OCI-LY7 (cell line): Measurements from ENCODE around the gene LRIF1. TPM values are rescaled to one million over a fixed set of nuclear protein-coding genes. Genes with fewer than 3 reads are reported as not detected.
A peak's percentile ranks its signal among the peaks of the same experiment; 100 is the strongest.

ENCODE experiments used
- BruUV-seq: library from RNA; stranded (reverse); fragments of 400-500 nt; replicated peaks from 2 replicates; lab custom pipeline; 2021; lab: Mats Ljungman, UMichigan
- CTCF ChIA-PET: fragments of 300-600 bp; sonication (Branson Sonifier 250); formaldehyde crosslinking; loops from one replicate; lab custom pipeline; 2022; ENCODE audit warnings: antibody characterized with exemption; ENCODE audit not compliant: unreplicated experiment; lab: Charles Lee
- POLR2A ChIA-PET: fragments of 300-600 bp; sonication (Branson Sonifier 250); formaldehyde crosslinking; loops from one replicate; lab custom pipeline; 2022; ENCODE audit warnings: antibody characterized with exemption; lab: Charles Lee
- DNase-seq: peaks from one replicate; pipeline ENCODE4 v3.0.0-alpha.2; 2015; ENCODE audit warnings: low spot score
- H2AFZ ChIP-seq: fragments of 200-600 bp; sonication (generic), shearing (Covaris generic); 2 replicates; pipeline ENCODE4 v1.6.1; 2014; ENCODE audit warnings: mild to moderate bottlenecking, antibody characterized with exemption, low read length, moderate library complexity
- H3K27ac ChIP-seq: fragments of 200-600 bp; sonication (generic); 2 replicates; pipeline ENCODE4 v1.5.1; 2014; ENCODE audit warnings: mixed run types, low read depth, mild to moderate bottlenecking, moderate library complexity, low read length, inconsistent platforms; ENCODE audit not compliant: poor library complexity, severe bottlenecking
- H3K36me3 ChIP-seq: fragments of 200-600 bp; sonication (generic); 2 replicates; pipeline ENCODE4 v1.6.1; 2014; ENCODE audit warnings: mild to moderate bottlenecking, antibody characterized with exemption, low read length, moderate library complexity, mixed read lengths; ENCODE audit not compliant: insufficient read depth
- H3K4me1 ChIP-seq: fragments of 200-600 bp; sonication (generic); 2 replicates; pipeline ENCODE4 v1.5.1; 2014; ENCODE audit warnings: mild to moderate bottlenecking, low read length; ENCODE audit not compliant: insufficient read depth, poor library complexity, severe bottlenecking
- H3K4me2 ChIP-seq: fragments of 200-600 bp; sonication (generic); 2 replicates; pipeline ENCODE4 v1.6.1; 2014; ENCODE audit warnings: mild to moderate bottlenecking, low read length
- H3K4me3 ChIP-seq: fragments of 200-600 bp; sonication (generic); 2 replicates; pipeline ENCODE4 v1.5.1; 2014; ENCODE audit warnings: mild to moderate bottlenecking, low read depth, low read length; ENCODE audit not compliant: poor library complexity, severe bottlenecking
- H3K79me2 ChIP-seq: fragments of 200-600 bp; sonication (generic); 2 replicates; pipeline ENCODE4 v1.6.1; 2016; ENCODE audit warnings: low read depth, mild to moderate bottlenecking, low read length, moderate library complexity, mixed read lengths; ENCODE audit not compliant: insufficient read depth
- H3K9me2 ChIP-seq: fragments of 200-600 bp; sonication (generic); 2 replicates; pipeline ENCODE4 v1.6.1; 2016; ENCODE audit warnings: mild to moderate bottlenecking, low read length, mixed read lengths; ENCODE audit not compliant: insufficient read depth
- H3K9me3 ChIP-seq: fragments of 200-600 bp; sonication (generic); 2 replicates; pipeline ENCODE4 v1.6.1; 2014; ENCODE audit warnings: mild to moderate bottlenecking, mixed run types, low read length, mixed read lengths
- H4K20me1 ChIP-seq: fragments of 200-600 bp; sonication (generic); 2 replicates; pipeline ENCODE4 v1.6.1; 2014; ENCODE audit warnings: mild to moderate bottlenecking, antibody characterized with exemption, low read length, moderate library complexity, mixed read lengths; ENCODE audit not compliant: insufficient read depth
- EZH2phosphoT487 ChIP-seq: fragments of 200-600 bp; sonication (generic); IDR thresholded peaks from 2 replicates; pipeline ENCODE4 v1.6.1; 2018; ENCODE audit warnings: low read depth, borderline replicate concordance, mild to moderate bottlenecking, mixed run types, antibody characterized with exemption, low read length, moderate library complexity, mixed read lengths
- intact Hi-C: fragments of 100-400 bp; cut with micrococcal nuclease; formaldehyde crosslinking; loops from one replicate; pipeline ENCODE4 v1.10.0; 2022; ENCODE audit not compliant: unreplicated experiment
- total RNA-seq, 2 experiments: library from RNA; depleted of rRNA in 1 of 2; stranded (reverse); fragments of >200 nt in 1 of 2; shearing (Covaris generic) in 1 of 2; gene quantifications; 2 replicates each; pipeline ENCODE4 v1.2.3, GENCODE V29; 2014 to 2022
- TF ChIP-seq, protein P1 (sequence below): fragments of 200-600 bp; sonication (generic); conservative IDR thresholded peaks from 2 replicates; pipeline ENCODE4 v1.5.1; 2014; ENCODE audit warnings: mild to moderate bottlenecking, antibody characterized with exemption, low read length, moderate library complexity, mixed read lengths

Gene LRIF1
- total RNA-seq, 2 experiments from 2014 or later, result 7.1 to 12.2 TPM

DNA sequence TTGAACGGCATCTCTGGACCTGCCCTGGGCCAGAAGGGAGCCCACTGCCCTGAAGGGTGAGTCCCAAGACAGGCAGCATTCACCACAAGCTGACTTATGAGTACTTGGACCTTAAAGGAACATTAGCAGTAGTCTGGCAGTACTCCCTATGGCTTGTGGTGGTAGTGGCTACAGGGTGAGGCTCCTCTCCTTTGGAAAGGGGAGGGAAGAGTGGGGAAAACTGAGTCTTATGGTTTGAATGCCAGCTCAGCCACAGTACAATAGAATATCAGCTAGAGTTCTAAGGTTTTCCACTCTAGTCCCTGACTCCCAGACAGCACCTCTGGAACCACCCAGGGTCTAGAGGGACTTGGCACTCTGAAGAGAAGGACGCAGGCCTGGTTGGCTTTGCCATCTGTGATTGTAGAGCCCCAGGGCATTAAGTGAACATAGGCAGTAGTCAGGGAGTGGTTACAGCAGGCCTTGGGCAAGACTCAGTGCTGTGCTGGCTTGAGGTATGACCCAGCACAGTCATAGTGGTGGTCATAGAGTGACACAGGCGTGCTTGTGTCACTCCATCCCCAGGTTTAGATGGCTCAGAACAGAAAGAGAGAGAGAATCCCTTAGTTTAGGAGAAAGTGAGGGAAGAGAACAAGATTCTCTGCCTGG, 59.7 kb downstream of the LRIF1 start:
- no peak for TF ChIP-seq EZH2phosphoT487
- TF ChIP-seq, protein P1, sequence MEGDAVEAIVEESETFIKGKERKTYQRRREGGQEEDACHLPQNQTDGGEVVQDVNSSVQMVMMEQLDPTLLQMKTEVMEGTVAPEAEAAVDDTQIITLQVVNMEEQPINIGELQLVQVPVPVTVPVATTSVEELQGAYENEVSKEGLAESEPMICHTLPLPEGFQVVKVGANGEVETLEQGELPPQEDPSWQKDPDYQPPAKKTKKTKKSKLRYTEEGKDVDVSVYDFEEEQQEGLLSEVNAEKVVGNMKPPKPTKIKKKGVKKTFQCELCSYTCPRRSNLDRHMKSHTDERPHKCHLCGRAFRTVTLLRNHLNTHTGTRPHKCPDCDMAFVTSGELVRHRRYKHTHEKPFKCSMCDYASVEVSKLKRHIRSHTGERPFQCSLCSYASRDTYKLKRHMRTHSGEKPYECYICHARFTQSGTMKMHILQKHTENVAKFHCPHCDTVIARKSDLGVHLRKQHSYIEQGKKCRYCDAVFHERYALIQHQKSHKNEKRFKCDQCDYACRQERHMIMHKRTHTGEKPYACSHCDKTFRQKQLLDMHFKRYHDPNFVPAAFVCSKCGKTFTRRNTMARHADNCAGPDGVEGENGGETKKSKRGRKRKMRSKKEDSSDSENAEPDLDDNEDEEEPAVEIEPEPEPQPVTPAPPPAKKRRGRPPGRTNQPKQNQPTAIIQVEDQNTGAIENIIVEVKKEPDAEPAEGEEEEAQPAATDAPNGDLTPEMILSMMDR, result no peak
- H3K9me3 ChIP-seq, result no peaks in the 10 kb centered on the region
- no peaks in the 10 kb centered on the region for H4K20me1 ChIP-seq
- no peaks in the 10 kb centered on the region for H3K79me2 ChIP-seq
- H3K36me3 ChIP-seq, result peaks cover 26% of the 10 kb centered on the region
- no peaks in the 10 kb centered on the region for H3K9me2 ChIP-seq
- H3K4me2 ChIP-seq, result no peak overlapping the region
- CTCF ChIA-PET, result no interaction called here
- BruUV-seq, result no TSS peak
- intact Hi-C loops, result no loop called here
- H3K27ac ChIP-seq, result no peak overlapping the region
- no peak overlapping the region for H3K4me3 ChIP-seq
- no peak for DNase-seq
- POLR2A ChIA-PET, result no interaction called here
- H3K4me1 ChIP-seq, result peaks cover 4% of the 10 kb centered on the region
- no peak overlapping the region for H2AFZ ChIP-seq

DNA sequence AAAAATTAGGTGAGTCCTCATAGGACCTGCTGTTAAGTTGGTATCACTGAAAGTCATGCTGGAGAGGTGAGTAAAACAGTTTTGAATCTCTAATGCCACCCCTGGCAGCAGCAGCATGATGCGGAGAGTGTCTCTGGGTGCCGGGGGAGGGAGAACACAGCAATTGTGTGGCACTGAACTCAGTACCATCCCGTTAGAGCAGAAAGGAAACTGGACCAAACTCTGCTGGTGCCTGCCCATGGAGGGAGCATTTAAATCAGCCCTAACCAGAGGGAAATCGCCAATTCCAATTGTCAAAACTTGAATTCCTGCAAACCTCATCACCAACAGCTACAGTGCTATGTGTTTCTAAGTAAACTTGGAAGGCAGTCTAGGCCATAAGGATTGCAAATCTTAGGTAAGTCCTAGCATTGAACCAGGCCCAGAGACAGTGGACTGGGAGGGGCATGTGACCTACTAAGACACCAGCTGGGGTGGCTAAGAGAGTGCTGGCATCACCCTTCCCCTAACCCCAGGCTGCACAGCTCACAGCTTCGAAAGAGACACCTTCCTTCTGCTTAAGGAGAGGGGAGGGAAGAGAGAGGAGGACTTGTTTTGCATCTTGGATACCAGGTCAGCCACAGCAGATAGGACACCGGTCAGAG, 60.8 kb downstream of the LRIF1 start:
- TF ChIP-seq, protein P1, result no peak
- TF ChIP-seq EZH2phosphoT487, result no peak
- H3K36me3 ChIP-seq, result peaks cover 36% of the 10 kb centered on the region
- no TSS peak for BruUV-seq
- no peaks in the 10 kb centered on the region for H3K9me3 ChIP-seq
- H3K4me3 ChIP-seq, result no peak overlapping the region
- intact Hi-C loops, result no loop called here
- H3K27ac ChIP-seq, result no peak overlapping the region
- no peaks in the 10 kb centered on the region for H3K9me2 ChIP-seq
- no peaks in the 10 kb centered on the region for H4K20me1 ChIP-seq
- no peak overlapping the region for H2AFZ ChIP-seq
- H3K4me2 ChIP-seq, result no peak overlapping the region
- POLR2A ChIA-PET, result no interaction called here
- no peaks in the 10 kb centered on the region for H3K79me2 ChIP-seq
- H3K4me1 ChIP-seq, result peaks cover 12% of the 10 kb centered on the region
- CTCF ChIA-PET, result no interaction called here
- DNase-seq, result no peak

DNA sequence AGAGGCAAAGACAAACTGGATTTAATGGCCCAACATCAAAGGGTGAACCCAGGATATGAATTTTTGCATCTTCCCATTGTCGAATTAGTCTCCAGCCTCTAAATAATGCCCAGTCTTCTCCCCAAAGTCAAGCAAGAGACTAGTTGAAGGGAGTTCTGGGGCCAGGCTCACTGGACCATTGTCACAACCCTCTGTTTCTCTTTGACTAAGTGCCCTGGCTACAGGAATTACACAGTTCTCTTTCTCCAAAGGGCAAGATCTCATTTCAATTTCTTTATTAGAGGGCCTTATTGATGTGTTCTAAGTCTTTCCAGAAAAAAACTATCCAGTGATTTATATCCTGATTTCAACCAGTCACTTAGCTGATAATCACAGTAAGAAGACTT, 64.3 kb downstream of the LRIF1 start:
- DNase-seq, result no peak
- Histone ChIP-seq H3K4me3 (no peak overlapping the region), H3K4me1 (peaks cover 19% of the 10 kb centered on the region), H3K9me3 (no peaks in the 10 kb centered on the region), H3K79me2 (no peaks in the 10 kb centered on the region), H3K9me2 (no peaks in the 10 kb centered on the region), H3K4me2 (no peak overlapping the region), H3K27ac (no peak overlapping the region), H4K20me1 (no peaks in the 10 kb centered on the region), H2AFZ (no peak overlapping the region), H3K36me3 (peaks cover 67% of the 10 kb centered on the region)
- intact Hi-C loops, result no loop called here
- no peak for TF ChIP-seq EZH2phosphoT487
- TF ChIP-seq, protein P1, result no peak
- ChIA-PET CTCF (no interaction called here), POLR2A (no interaction called here)
- BruUV-seq, result TSS peak; percentile 42
